Stimulated activated CD8-positive, alpha-beta memory T cell treated with anti-CD3 and anti-CD28 coated beads, Interleukin-7, amount 100 ng/mL, for 48 hours (primary cell): ENCODE data around the gene CHRNA7.

ENCODE experiments used
- DNase-seq, 2 donors: peaks; one replicate each; pipeline ENCODE4 v3.0.0-alpha.2; 2020; ENCODE audit warnings: low read depth in 1 of 2; ENCODE audit errors: extremely low read depth in 1 of 2

Gene CHRNA7

DNA sequence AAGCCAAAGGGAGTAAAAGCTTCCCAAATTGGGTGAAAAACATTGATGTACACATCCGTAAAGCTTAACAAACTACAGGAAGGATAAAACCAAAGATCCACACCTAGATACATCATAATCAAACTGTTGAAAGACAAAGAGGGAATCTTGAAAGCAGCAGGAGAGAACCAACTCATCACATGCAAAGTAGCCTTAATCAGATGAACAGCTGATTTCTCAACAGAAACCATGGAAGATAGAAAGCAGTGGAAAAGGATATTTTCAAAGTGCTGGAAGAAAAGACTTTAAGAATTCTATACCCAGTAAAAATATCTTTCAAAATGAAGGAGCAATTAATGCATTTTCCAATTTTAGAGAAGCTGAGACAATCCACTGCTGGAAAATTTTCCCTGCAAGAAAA lies 36.8 kb downstream of the CHRNA7 start:
- no peak for DNase-seq

- no peak for DNase-seq
Measured at GRCh38 chr15:32089851-32090359, 59.6 kb downstream of the CHRNA7 start.

DNA sequence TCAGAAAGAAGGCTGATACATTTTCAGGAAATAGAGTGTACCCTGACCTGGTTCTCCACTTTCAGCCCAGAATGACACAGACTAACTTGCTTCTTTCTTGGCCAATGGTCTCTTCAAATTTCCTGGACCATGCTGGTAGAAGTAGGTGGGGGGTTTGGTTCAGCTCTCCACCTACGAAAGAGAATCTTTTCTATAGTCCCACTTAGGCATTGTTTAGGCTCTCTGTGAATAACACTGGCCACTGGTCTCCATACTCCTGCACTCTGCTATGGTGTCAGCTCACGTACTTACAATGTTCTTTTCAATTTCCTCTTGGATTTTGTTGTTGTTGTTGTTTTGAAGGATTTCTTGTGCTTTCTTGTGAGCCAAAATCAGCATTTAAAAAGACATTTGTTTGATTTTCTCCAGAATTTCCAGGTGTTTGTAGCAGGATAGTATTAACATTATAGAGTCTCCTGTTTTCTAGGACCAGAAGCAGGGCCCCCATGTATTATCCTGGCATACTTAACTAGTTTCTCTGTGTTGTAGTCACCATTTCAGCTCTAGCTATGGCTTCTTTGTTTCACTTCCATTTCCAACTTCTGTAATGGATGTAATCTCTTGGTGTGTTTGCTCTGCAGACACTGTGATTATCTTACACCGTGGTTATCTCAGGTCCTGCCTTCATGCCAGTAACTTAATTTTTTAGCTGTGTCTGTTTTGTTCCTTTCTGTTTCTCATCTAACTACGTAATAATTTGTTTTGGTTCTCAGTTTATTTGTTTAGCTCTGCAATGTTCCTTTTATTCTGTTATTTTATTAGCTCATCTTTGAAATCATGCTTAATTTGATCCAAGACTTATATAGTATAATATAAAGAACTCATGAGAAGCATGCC lies 61.4 kb downstream of the CHRNA7 start:
- no peak for DNase-seq

DNA sequence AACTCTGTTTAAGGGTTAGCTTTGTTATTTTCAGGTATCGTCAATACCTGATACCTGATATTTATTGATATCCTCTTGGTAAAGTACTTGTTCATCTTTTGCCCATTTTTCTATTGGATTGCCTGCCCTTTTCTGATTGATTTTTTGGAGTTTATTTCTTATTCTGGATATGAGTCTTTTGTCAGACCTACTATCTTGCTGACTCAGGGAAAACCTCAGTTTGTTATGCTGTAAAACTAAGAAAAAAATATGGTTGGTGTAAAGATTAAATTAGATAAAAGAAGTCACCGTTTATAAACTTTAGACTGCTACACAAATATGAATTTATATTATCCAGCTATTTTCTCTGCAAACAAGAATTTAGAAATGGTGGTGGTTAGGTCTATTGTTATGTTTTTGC lies 65.9 kb downstream of the CHRNA7 start:
- no peak for DNase-seq

DNA sequence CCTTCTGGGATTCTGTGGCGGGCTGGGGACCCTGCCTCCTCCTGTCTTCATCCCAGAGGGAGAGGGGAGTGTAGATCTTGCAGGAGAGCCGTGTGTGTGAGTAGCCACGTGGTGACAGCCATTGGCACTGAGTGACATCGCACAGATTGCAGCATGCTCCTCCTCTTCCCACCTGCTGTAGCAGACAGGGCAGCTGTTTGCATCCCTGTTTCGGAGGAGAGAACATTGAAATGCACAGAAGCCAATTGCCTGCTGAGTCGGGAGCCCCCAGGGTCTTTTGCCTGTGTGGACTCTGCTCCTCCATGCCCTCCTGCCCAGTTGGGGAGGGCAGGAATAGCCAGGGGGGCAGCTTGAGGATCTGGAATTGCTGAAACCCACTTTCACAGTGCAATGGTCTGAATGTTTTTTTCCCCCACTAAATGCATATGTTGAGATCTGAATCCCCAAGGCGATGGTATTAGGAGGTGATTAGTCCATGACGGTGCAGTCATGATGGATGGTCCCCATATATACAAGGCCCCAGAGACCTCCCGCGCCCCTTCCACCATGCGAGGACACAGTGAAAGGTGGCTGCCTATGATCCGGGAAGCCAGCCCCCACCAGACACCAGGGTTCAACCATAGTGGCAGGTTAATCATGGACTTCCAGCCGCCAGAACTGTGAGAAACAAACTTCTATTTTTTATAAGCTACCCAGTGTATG lies 66.8 kb downstream of the CHRNA7 start:
- DNase-seq, result no peak

- no peak for DNase-seq
Measured at GRCh38 chr15:32098033-32098432, 67.7 kb downstream of the CHRNA7 start.

DNA sequence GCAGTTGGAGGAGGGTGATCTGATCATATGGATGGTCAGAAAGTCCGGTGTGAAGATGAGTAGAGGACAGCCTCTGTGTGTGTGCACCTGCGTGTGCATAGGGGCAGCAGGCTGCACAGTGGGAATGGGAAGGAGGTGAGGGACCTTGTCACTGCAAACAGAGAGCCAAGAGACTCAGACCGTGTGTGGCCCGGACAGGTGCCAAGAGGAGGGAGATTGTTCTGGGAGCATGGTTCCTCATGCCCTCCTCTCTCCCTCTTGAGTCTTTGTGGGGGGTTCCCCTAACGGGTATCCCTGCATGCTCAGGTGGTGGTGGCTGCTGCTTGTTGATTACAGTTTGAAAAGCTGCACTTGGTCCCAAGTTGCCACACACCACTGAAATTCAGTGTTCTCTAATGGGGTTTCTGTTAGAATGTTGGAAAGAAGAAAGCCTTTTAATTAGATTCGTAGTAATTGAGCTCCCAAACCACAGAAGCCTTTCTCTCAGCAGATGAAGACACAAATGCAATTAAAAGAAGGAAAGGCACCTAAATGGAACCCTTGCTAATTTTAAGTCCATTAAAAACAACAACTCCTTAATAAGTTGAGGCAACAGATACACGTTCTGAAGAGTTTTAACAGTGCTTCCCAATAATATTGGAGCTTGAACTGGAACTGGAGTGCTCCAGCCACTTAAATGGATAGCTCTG lies 68.9 kb downstream of the CHRNA7 start:
- DNase-seq, result no peak

DNA sequence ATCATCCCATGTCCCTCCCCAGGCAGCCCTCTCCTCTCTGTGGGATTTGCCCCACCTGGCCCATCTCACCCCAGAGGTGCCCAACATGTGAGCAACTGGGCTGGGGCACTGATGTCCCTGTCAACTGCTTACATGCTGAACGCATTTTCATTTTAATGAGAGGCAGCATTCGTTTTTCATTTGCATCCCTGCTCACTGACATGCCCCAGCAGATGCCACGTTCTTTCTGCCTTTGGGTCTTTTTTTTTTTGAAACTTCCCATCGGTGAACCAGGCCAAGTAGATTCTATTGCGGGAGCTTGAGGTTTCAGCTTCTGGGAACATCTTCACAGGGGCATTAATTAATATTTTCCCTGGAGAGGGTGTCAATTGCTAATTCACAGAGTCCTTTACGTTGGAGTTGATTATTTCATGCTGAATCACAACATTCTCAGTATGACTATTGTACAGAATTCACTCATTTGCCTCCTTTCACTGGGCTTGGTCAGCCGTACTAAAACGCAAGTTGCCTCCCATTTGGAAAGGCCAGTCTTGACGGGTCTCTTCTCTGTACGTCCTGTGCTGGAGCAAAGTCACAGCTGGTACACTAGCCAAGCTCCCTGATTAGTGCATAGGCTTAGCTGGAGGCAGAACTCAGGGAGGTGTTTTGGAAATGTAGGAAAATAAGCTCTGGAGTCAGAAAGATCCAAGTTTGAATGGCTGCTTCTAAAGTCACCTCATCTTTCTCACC lies 69.8 kb downstream of the CHRNA7 start:
- DNase-seq, result no peak

GRCh38 chr15:32104061-32104995 lies 74.0 kb downstream of the CHRNA7 start:
- DNase-seq, result no peak

- no peak for DNase-seq
Measured at GRCh38 chr15:32105258-32106241, 75.2 kb downstream of the CHRNA7 start.

DNA sequence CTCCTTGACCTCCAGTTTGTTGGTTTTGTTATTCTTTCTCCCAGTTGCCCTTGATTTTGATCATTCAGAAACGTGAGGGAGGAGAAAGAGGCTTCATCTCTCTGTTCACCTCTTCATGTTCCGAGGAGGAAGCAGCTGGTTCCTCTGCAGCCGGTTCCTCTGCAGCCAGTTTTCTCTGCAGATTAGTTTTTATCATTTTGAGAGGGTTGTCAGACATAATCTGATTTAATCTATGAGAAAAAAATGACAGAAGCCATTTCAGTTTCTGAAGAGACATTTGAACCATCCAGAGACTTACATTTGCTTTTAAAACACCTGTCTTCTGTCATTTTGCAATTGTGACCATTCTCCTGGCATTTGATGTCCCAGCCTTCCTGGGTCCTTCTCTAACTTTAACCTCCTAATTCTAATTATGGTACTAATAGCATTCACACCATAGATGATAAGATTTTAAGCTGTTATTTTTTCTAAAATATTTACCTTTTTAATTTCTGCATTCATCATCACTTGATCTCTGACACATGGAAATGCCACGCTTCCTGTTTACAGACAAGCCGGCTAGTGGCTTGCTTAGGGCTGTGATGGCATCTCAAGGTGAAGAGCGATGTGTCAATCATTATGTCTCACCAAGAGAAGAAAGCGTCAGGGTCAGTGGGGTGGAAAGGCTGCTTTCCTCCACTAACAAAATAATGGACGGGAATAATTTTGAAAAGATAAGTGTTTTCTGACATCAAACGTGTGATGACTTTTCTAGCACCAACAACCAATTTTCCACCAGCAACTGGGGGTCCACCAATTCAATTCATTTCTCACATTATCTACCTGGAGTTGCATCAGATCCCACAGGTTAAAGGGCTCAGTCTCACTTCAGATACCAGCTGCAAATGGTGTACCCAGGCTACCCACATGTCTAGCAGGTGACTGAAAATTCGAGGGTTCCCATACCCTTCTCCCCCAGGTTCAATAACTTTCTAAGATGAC lies 76.4 kb downstream of the CHRNA7 start:
- DNase-seq, result no peak

- DNase-seq, result no peak
Measured at GRCh38 chr15:32107477-32108080, 77.3 kb downstream of the CHRNA7 start.

DNA sequence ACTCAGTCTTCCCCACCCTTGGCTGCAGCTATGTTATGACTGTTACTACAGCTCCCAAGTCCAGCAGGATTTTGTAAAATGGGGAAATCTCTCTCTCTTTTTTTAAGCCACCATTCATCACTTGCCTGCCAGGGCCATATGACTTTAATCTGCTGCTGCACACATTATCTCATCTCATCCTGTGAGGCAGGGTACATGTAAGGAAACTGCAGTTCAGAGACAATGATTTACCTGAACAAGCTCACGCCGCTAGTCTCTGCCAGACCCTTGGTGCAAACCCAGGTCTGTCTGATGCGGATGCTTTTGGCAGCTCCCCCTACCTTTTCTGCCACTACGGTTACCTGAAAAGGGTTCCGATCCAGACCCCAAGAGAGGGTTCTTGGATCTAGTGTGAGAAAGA lies 78.3 kb downstream of the CHRNA7 start:
- DNase-seq, result no peak

GRCh38 chr15:32112101-32112500 lies 81.8 kb downstream of the CHRNA7 start:
- no peak for DNase-seq

DNA sequence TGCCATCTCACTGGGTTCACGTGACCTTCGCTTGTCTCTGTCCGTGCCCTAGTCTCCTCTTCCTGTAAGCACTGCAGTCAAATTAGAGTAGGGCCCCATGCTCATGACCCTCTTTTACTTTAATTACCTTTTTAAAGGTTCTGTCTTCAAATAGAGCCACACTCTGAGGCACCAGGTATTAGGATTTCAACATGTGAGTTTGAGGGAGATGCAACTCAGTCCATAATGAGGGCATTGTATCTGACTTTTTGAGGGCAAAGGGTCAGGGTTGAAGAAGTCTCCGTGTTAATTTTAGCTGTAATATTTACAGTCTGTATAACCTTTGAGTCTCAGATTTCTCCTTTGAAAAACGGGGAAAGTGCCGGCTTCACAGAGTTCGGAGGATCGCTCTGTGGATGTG lies 82.9 kb downstream of the CHRNA7 start:
- DNase-seq, result no peak

GRCh38 chr15:32117122-32117521 lies 86.8 kb downstream of the CHRNA7 start:
- DNase-seq, result no peak

DNA sequence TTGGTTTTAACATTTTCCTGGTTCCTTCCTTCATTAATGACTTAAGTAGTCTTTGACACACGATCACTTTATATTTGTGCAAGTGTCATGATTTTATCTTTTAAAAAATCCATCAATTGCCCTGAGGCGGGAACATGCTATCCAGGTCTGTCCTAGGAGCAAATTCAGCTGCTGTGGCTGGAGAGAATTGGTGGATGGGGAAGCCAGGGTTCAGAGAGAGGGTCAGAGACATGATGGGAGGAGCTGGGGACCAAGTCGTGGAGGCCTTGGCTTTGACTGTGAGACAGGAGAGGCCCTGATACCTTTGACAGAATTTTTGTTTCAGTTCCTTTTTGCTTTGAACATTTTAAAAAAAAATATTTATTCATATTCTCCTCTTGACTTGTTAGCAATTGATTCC lies 89.0 kb downstream of the CHRNA7 start:
- no peak for DNase-seq
